BJ (cell line): ENCODE results near the gene TMEM115. TPM values are rescaled to one million over a fixed set of nuclear protein-coding genes. Genes with fewer than 3 reads are reported as not detected.

Source experiments
- CTCF ChIA-PET: fragments of 350-600 bp; formaldehyde crosslinking; extraction: SDS; loops from one replicate; lab custom pipeline; 2021; ENCODE audit warnings: antibody characterized with exemption, inconsistent platforms; lab: Yijun Ruan, JAX
- POLR2A ChIA-PET: fragments of 300-600 bp; sonication (Branson Sonifier 250); formaldehyde crosslinking; extraction: SDS; loops from one replicate; lab custom pipeline; 2021; ENCODE audit warnings: antibody characterized with exemption; lab: Charles Lee
- DNase-seq: peaks from one replicate; pipeline ENCODE4 v3.0.0-alpha.2; 2011; ENCODE audit warnings: low read depth
- H3K27me3 ChIP-seq: 2 replicates; pipeline ENCODE4 v1.6.0; 2011; ENCODE audit warnings: low read length; ENCODE audit not compliant: control insufficient read depth, insufficient read depth
- H3K36me3 ChIP-seq: 2 replicates; pipeline ENCODE4 v1.5.1; 2011; ENCODE audit warnings: low read length; ENCODE audit not compliant: control insufficient read depth, insufficient read depth
- H3K4me3 ChIP-seq: 2 replicates; pipeline ENCODE4 v1.5.1; 2011; ENCODE audit warnings: low read depth, mild to moderate bottlenecking, control low read depth, low read length
- polyA plus RNA-seq: library from polyadenylated mRNA; depleted of rRNA; stranded (reverse); fragments of >200 nt; gene quantifications from 2 replicates; pipeline ENCODE4 v1.2.3, GENCODE V29; 2011
- TF ChIP-seq, protein P1 (sequence below): IDR thresholded peaks from 2 replicates; pipeline ENCODE4 v1.5.1; 2011; ENCODE audit warnings: low read depth, mild to moderate bottlenecking, control low read depth, inconsistent platforms, low read length, moderate library complexity; ENCODE audit not compliant: insufficient read depth

TMEM115 gene
- polyA plus RNA-seq, 1 experiment = 75.4 TPM

DNA sequence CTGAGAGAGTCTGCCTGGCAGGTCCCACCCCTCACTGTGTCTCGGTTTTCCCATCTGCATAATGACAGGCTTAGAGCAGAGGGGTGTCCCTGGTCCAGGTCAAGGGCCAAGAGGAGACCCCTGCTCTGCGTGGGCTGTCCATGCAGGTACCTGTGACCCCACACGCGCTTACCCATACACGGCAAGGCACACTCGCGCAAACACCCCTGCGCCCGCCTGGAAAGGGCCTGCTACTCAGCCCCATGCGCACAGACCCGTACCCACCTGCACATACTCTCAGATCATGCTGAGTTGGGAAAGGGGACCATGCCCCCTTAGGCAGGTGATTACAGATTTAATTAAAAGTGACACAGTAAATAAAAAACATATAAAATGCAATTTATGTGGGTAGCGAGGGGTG, 23.4 kb upstream of the TMEM115 start:
- TF ChIP-seq, protein P1, sequence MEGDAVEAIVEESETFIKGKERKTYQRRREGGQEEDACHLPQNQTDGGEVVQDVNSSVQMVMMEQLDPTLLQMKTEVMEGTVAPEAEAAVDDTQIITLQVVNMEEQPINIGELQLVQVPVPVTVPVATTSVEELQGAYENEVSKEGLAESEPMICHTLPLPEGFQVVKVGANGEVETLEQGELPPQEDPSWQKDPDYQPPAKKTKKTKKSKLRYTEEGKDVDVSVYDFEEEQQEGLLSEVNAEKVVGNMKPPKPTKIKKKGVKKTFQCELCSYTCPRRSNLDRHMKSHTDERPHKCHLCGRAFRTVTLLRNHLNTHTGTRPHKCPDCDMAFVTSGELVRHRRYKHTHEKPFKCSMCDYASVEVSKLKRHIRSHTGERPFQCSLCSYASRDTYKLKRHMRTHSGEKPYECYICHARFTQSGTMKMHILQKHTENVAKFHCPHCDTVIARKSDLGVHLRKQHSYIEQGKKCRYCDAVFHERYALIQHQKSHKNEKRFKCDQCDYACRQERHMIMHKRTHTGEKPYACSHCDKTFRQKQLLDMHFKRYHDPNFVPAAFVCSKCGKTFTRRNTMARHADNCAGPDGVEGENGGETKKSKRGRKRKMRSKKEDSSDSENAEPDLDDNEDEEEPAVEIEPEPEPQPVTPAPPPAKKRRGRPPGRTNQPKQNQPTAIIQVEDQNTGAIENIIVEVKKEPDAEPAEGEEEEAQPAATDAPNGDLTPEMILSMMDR = no peak
- ChIA-PET CTCF (interaction anchor here (1.2 kb wide), 1 partner anchor 9 kb away, joined by 3 read pairs; no protein-coding TSS in a partner anchor), POLR2A (no interaction called here)
- no peak overlapping the region for H3K4me3 ChIP-seq
- DNase-seq = no peak
- no peaks in the 10 kb centered on the region for H3K36me3 ChIP-seq
- H3K27me3 ChIP-seq = peaks cover 8% of the 10 kb centered on the region; the same call in 1 of the 2 replicates

DNA sequence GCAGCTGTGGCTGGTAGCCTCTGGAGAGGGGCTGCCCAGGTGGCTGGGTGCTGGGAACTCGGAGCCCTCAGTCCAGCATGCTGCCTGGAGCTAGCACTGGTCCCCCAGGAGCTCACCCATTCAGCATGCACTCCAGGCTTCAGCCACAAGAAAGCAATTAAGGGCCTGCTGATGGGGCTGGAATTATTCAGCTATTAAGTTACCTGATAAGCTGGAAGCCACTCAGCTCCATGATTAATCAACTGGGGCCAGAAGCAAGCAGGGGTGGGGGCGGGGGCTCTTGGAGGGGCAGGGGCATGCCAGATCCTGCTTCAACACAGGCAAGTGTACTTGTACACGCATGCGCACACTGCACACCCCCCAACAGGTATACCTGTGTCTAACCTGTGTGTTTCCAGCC, 22.1 kb upstream of the TMEM115 start:
- Histone ChIP-seq H3K27me3 (peaks cover 5% of the 10 kb centered on the region; the same call in 1 of the 2 replicates), H3K36me3 (no peaks in the 10 kb centered on the region), H3K4me3 (no peak overlapping the region)
- DNase-seq = no peak
- ChIA-PET CTCF (interaction anchor here (1.0 kb wide), 1 partner anchor 161 kb away, joined by 3 read pairs; no protein-coding TSS in a partner anchor), POLR2A (interaction anchor here (0.6 kb wide), 1 partner anchor 22 kb away, joined by 4 read pairs; no protein-coding TSS in a partner anchor)
- TF ChIP-seq, protein P1 = no peak

DNA sequence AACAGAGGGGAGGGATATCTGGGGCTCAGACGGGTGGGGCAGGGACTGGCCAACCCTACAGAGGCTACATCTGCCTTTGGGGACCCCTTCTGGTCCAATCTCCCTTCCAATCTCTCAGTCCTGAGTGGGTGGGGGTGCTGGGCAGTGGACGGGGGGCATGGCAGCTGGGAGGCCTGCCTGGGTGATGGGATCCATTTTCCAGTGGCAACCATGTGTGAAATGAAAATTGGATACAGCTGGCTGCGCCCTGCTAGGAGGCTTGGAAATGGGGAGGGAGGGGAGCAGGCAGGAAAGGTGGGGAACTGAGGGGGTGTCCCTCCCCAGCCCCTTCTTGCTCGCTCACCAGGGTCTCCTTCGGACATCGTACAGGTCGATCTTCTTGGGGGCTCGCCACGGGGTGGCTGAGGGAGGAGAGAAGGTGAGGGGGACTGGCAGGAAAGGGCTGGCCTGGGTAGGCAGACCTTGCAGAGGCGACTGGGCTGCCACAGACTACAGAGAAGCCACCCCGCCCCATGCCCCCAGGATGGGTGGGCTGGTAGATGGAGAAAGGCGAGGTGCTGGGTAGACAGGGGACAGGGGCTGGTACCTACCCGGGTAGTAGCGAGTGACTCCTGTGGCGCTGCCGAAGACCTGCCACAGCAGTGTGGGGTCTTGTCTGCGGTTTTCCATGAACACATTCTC, 21.2 kb upstream of the TMEM115 start:
- Histone ChIP-seq H3K27me3 (0 out of 2 replicates have a peak, but pooled peaks cover 5% of the 10 kb centered on the region), H3K36me3 (no peaks in the 10 kb centered on the region), H3K4me3 (no peak overlapping the region)
- CTCF ChIA-PET = interaction anchor here (1.0 kb wide), 1 partner anchor 162 kb away, joined by 3 read pairs; no protein-coding TSS in a partner anchor
- no peak for DNase-seq
- POLR2A ChIA-PET = no interaction called here
- TF ChIP-seq, protein P1 = no peak

GRCh38 chr3:50378757-50379156, 19.4 kb upstream of the TMEM115 start:
- TF ChIP-seq, protein P1 = no peak
- Histone ChIP-seq H3K4me3 (no peak overlapping the region), H3K36me3 (no peaks in the 10 kb centered on the region), H3K27me3 (0 out of 2 replicates have a peak, but pooled peaks cover 2% of the 10 kb centered on the region)
- no peak for DNase-seq
- CTCF ChIA-PET = no interaction called here
- POLR2A ChIA-PET = no interaction called here

- Histone ChIP-seq H3K27me3 (no peaks in the 10 kb centered on the region), H3K36me3 (no peaks in the 10 kb centered on the region), H3K4me3 (no peak overlapping the region)
- TF ChIP-seq, protein P1 = no peak
- ChIA-PET CTCF (no interaction called here), POLR2A (no interaction called here)
- DNase-seq = no peak
Observed at GRCh38 chr3:50378024-50378423, 18.7 kb upstream of the TMEM115 start.
